GM19467 (cell line): ENCODE results near the gene HLA-A.

Source experiments
- ATAC-seq: cut with Tn5 transposase; IDR thresholded peaks from one replicate; pipeline ENCODE4 v1.9.1; 2021; ENCODE audit warnings: mild to moderate bottlenecking, moderate library complexity; ENCODE audit not compliant: unreplicated experiment

The HLA-A gene

GRCh38 chr6:29984232-29984631 is 41.9 kb downstream of the HLA-A start:
- no peak for ATAC-seq

- ATAC-seq, result no peak
Measured at GRCh38 chr6:29984992-29985391, 42.7 kb downstream of the HLA-A start.

- ATAC-seq, result no peak
Measured at GRCh38 chr6:29986179-29986781, 43.9 kb downstream of the HLA-A start.

GRCh38 chr6:29989211-29989610 is 46.9 kb downstream of the HLA-A start:
- ATAC-seq, result no peak

- no peak for ATAC-seq
Measured at GRCh38 chr6:29990931-29991330, 48.6 kb downstream of the HLA-A start.

- no peak for ATAC-seq
Measured at GRCh38 chr6:29992807-29993206, 50.5 kb downstream of the HLA-A start.

GRCh38 chr6:29994826-29995225 is 52.5 kb downstream of the HLA-A start:
- no peak for ATAC-seq

- ATAC-seq, result no peak
Measured at GRCh38 chr6:29995340-29995777, 53.0 kb downstream of the HLA-A start.
